Stomach (tissue), 9 donors: ENCODE data around the gene PDE3A. TPM values are rescaled to one million over a fixed set of nuclear protein-coding genes. Genes with fewer than 3 reads are reported as not detected.

Experiments
- DNase-seq, 2 donors: peaks; one replicate each; pipeline versions ENCODE4 v3.0.0 to v3.0.0-alpha.2; 2013 to 2019
- H3K27ac ChIP-seq, 5 donors: fragments of 200-600 bp in 4 of 5; sonication (generic) in 4 of 5; one replicate each; pipeline ENCODE4 v1.5.1; 2013 to 2019; ENCODE audit warnings: mild to moderate bottlenecking in 1 of 5, moderate library complexity in 1 of 5
- H3K27me3 ChIP-seq, 3 donors: fragments of 200-600 bp; sonication (generic); one replicate each; pipeline ENCODE4 v1.5.1; 2017 to 2019; ENCODE audit warnings: mixed run types in 1 of 3
- H3K36me3 ChIP-seq, 4 donors: fragments of 200-600 bp; sonication (generic); 1 replicate in 3 of 4; 2 replicates in 1 of 4; pipeline ENCODE4 v1.5.1; 2016 to 2019
- H3K4me1 ChIP-seq, 4 donors: fragments of 200-600 bp; sonication (generic); one replicate each; pipeline ENCODE4 v1.5.1; 2016 to 2019
- H3K4me3 ChIP-seq, 4 donors: fragments of 200-600 bp; sonication (generic) in 3 of 4; one replicate each; pipeline ENCODE4 v1.5.1; 2016 to 2019; ENCODE audit warnings: mild to moderate bottlenecking in 1 of 4
- H3K9me3 ChIP-seq, 4 donors: fragments of 200-600 bp; sonication (generic); one replicate each; pipeline ENCODE4 v1.5.1; 2016 to 2019
- EP300 ChIP-seq: sonication (generic); formaldehyde crosslinking; IDR thresholded peaks from one replicate; pipeline ENCODE4 v1.6.1; 2017; ENCODE audit warnings: antibody characterized with exemption
- POLR2A ChIP-seq, 4 donors: fragments of 450-650 bp; IDR thresholded peaks; one replicate each; pipeline ENCODE4 v1.6.1; 2016; ENCODE audit warnings: antibody characterized with exemption in 4 of 4, control low read depth in 2 of 4, mild to moderate bottlenecking in 1 of 4, moderate library complexity in 1 of 4
- POLR2AphosphoS5 ChIP-seq, 3 donors: sonication (generic); formaldehyde crosslinking; IDR thresholded peaks; one replicate each; pipeline ENCODE4 v1.6.1; 2016; ENCODE audit warnings: antibody characterized with exemption in 3 of 3
- WGBS, 5 donors: extraction: QIAGEN DNeasy Blood & Tissue Kit in 3 of 5; methylation state at CpG; one replicate each; pipeline versions ENCODE4 v1.1.5 to v1.1.7; 2013 to 2018; 5-methylcytosine and 5-hydroxymethylcytosine counted together
- intact Hi-C: fragments of 100-400 bp; cut with DNase I; formaldehyde crosslinking; loops from one replicate; pipeline ENCODE4 v1.15.1; 2023; ENCODE audit warnings: low total_unique reads
- polyA plus RNA-seq, 3 donors: library from polyadenylated mRNA; stranded (reverse); fragments of 200-250 nt; gene quantifications; one replicate each; pipeline ENCODE4 v1.2.3, GENCODE V29; 2013
- total RNA-seq, 5 donors: library from RNA; depleted of rRNA; stranded (reverse); fragments of >200 nt; gene quantifications; one replicate each; pipeline versions ENCODE4 v1.1.0 to v1.2.3, GENCODE V29; 2014 to 2016
- TF ChIP-seq, protein P1 (sequence below), 7 experiments: fragments of 450-650 bp in 4 of 7; fragments of 200-600 bp in 3 of 7; sonication (generic) in 3 of 7; IDR thresholded peaks; one replicate each; pipeline ENCODE4 v1.5.1; 2016 to 2019; ENCODE audit warnings: antibody characterized with exemption in 7 of 7, control low read depth in 2 of 7, mild to moderate bottlenecking in 1 of 7
- donor health status: healthy with polysubstance abuse.
- donor health status: Bipolar disorder and iron deficiency.
- donor health status: healthy.

Gene PDE3A
- total and polyA plus RNA-seq, 8 donors, result 0.19 to 50.9 (median 12.0) TPM

DNA sequence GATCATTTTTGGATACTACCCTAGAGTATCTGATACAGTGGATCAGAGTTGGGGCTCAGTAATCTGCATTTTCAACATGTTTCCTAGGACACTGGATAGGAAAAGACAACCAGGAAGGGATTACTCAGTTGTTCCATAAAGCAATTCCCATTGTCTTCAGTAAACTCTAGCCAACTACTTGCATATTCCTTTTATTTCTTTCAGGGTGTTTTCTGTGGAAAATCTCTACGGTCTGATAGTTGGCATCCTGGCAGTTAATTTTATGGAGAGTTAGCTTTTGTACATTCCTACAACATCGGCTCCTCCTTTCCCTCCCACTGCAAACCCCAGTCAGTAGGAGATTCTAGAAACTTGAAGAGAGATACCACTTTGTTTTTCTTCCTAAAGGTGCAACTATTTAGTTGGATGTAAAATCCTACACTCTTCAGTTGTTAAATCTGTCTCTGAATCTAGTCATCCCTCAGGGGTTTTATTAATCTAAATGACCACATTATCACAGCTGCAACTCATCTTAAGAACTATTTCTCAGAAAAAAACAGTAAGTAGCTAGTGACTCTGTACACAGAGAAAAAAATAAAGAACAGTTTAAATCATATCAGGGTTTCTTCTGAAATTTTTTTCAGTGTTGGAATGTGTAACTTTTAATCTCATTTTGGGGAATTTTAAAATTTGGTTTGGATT lies 103.9 kb downstream of the PDE3A start:
- TF ChIP-seq POLR2AphosphoS5 (IDR thresholded peaks at IDR 0.05) (no peak), POLR2A (IDR thresholded peaks at IDR 0.05) (no peak), EP300 (no peak)
- TF ChIP-seq, protein P1, sequence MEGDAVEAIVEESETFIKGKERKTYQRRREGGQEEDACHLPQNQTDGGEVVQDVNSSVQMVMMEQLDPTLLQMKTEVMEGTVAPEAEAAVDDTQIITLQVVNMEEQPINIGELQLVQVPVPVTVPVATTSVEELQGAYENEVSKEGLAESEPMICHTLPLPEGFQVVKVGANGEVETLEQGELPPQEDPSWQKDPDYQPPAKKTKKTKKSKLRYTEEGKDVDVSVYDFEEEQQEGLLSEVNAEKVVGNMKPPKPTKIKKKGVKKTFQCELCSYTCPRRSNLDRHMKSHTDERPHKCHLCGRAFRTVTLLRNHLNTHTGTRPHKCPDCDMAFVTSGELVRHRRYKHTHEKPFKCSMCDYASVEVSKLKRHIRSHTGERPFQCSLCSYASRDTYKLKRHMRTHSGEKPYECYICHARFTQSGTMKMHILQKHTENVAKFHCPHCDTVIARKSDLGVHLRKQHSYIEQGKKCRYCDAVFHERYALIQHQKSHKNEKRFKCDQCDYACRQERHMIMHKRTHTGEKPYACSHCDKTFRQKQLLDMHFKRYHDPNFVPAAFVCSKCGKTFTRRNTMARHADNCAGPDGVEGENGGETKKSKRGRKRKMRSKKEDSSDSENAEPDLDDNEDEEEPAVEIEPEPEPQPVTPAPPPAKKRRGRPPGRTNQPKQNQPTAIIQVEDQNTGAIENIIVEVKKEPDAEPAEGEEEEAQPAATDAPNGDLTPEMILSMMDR (IDR thresholded peaks at IDR 0.05), result no peak
- peaks cover 0 to 11% (median 2%) of the 10 kb centered on the region in 4 donors for H3K4me1 ChIP-seq
- H3K36me3 ChIP-seq, result no peaks in the 10 kb centered on the region
- intact Hi-C loops, result no loop called here
- H3K27ac ChIP-seq, result no peak overlapping the region
- no peak overlapping the region for H3K4me3 ChIP-seq
- WGBS, 5 donors, result 66 to 81% (median 77%) methylated on average over 2 of the region's 2 CpGs
- no peaks in the 10 kb centered on the region for H3K27me3 ChIP-seq
- H3K9me3 ChIP-seq, result no peaks in the 10 kb centered on the region
- no peak for DNase-seq

DNA sequence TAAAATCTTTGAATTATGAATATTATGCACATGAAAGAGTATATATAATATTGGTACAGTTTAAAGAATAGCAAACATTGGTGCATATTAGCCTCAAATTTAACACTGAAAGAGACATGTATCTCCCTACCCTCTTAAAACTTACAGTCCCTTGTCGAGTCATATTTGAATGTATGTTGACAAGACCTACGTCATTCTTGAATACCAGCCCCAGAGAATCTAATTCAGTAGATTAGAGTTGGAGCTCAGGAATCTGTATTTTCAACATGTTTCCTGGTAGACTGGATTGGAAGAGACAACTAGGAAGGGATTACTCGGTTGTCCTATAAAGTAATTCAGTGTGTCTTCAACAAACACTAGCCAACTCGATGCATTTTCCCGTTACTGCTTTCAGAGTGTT lies 104.8 kb downstream of the PDE3A start:
- TF ChIP-seq, protein P1 (IDR thresholded peaks at IDR 0.05), result no peak
- no peak for TF ChIP-seq POLR2A (IDR thresholded peaks at IDR 0.05)
- TF ChIP-seq POLR2AphosphoS5 (IDR thresholded peaks at IDR 0.05), result no peak
- TF ChIP-seq EP300, result no peak
- intact Hi-C loops, result no loop called here
- Histone ChIP-seq H3K27me3 (no peaks in the 10 kb centered on the region), H3K27ac (no peak overlapping the region), H3K4me3 (no peak overlapping the region), H3K36me3 (no peaks in the 10 kb centered on the region), H3K9me3 (no peaks in the 10 kb centered on the region), H3K4me1 (peaks cover 0 to 10% (median 2%) of the 10 kb centered on the region in 4 donors)
- no peak for DNase-seq
- 87 to 94% (median 90%) methylated on average over 5 of the region's 5 CpGs for WGBS, 5 donors

DNA sequence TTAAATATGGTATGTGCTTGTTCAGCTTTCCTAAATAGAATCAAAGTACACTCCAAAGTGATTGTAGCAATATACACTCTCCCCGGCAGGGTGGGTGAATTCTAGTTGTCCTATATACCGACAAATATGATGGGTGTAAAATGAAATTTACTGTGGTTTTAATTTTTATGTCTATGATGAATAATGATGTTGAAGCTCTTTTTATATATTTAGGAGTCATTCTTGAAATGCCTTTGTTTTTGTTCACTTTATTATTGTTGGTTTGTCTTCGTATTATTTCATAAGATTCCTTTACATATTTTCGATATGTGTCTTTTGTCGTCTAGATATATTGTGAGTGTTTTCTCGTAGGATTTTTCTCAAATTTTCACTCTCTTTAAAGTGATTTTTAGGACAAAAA lies 105.7 kb downstream of the PDE3A start:
- no peaks in the 10 kb centered on the region for H3K27me3 ChIP-seq
- no peak for DNase-seq
- TF ChIP-seq, protein P1 (IDR thresholded peaks at IDR 0.05), result no peak
- TF ChIP-seq POLR2AphosphoS5 (IDR thresholded peaks at IDR 0.05) (no peak), POLR2A (IDR thresholded peaks at IDR 0.05) (no peak), EP300 (no peak)
- no peak overlapping the region for H3K4me3 ChIP-seq
- intact Hi-C loops, result no loop called here
- peaks cover 0 to 1% (median under 1%) of the 10 kb centered on the region in 4 donors for H3K4me1 ChIP-seq
- H3K36me3 ChIP-seq, result no peaks in the 10 kb centered on the region
- H3K9me3 ChIP-seq, result no peaks in the 10 kb centered on the region
- no peak overlapping the region for H3K27ac ChIP-seq
- 93 to 96% (median 95%) methylated on average over 6 of the region's 6 CpGs for WGBS, 5 donors

DNA sequence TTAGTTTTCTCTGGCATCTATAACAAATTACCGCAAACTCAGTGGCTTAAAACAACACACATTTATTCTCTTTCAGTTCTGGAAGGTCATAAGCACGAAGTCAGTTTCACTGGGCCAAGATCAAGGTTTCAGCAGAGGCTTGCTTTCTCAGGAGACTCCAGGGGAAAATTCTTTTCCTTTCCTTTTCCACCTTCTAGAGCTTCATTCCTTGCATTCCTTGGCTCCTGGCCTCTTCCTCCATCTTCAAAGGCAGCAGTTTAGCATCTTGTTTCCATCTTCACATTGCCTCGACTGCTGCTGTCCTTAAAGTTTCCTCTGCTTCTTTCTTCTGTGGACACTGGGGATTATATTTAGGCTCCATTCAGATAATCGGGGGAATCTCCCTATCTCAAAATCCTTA lies 106.1 kb downstream of the PDE3A start:
- no peak for DNase-seq
- TF ChIP-seq POLR2A (IDR thresholded peaks at IDR 0.05) (no peak), POLR2AphosphoS5 (IDR thresholded peaks at IDR 0.05) (no peak), EP300 (no peak)
- TF ChIP-seq, protein P1 (IDR thresholded peaks at IDR 0.05), result no peak
- intact Hi-C loops, result no loop called here
- 79 to 88% (median 80%) methylated on average over 4 of the region's 4 CpGs for WGBS, 5 donors
- Histone ChIP-seq H3K27me3 (no peaks in the 10 kb centered on the region), H3K9me3 (no peaks in the 10 kb centered on the region), H3K27ac (no peak overlapping the region), H3K4me1 (no peaks in the 10 kb centered on the region), H3K36me3 (no peaks in the 10 kb centered on the region), H3K4me3 (no peak overlapping the region)
